HCT116 (cell line): ENCODE measurements around the gene POMT2. TPM values are rescaled to one million over a fixed set of nuclear protein-coding genes. Genes with fewer than 3 reads are reported as not detected.

Source experiments
- ATAC-seq: fragments of 200-7000 bp; cut with Tn5 transposase; 2 replicates; pipeline ENCODE4 v1.9.1; 2020; ENCODE audit warnings: mild to moderate bottlenecking, moderate library complexity
- BruUV-seq: library from RNA; stranded (reverse); fragments of 400-500 nt; replicated peaks from 2 replicates; lab custom pipeline; 2021; lab: Mats Ljungman, UMichigan
- CTCF ChIA-PET: fragments of 300-600 bp; sonication (Branson Sonifier 250); formaldehyde crosslinking; loops from one replicate; lab custom pipeline; 2021; ENCODE audit warnings: antibody characterized with exemption; lab: Charles Lee
- POLR2A ChIA-PET: fragments of 300-600, 350-600 bp; sonication (Branson Sonifier 250); formaldehyde crosslinking; loops from one replicate; lab custom pipeline; 2021; ENCODE audit warnings: antibody characterized with exemption; lab: Charles Lee
- RAD21 ChIA-PET, 2 experiments: fragments of 300-600 bp; sonication (Branson Sonifier 250); formaldehyde crosslinking; loops; one replicate each; lab custom pipeline; 2023; ENCODE audit warnings: low total read pairs in 2 of 2; ENCODE audit not compliant: uncharacterized antibody in 2 of 2, unreplicated experiment in 2 of 2, low non-redundant PET in 1 of 2; lab: Charles Lee
- DNase-seq: peaks from one replicate; pipeline ENCODE4 v3.0.0-alpha.2; 2010; ENCODE audit warnings: low read depth, low spot score
- H2AFZ ChIP-seq: fragments of 200-600 bp; shearing (Covaris generic), sonication (generic); 2 replicates; pipeline ENCODE4 v1.6.1; 2017; ENCODE audit warnings: low read depth, mixed run types, mixed read lengths, antibody characterized with exemption, low read length; ENCODE audit not compliant: poor library complexity, severe bottlenecking
- H3K27ac ChIP-seq: 2 replicates; pipeline ENCODE4 v1.5.1; 2012; ENCODE audit warnings: low read depth, low read length
- H3K27me3 ChIP-seq: fragments of 200-600 bp; sonication (generic); 2 replicates; pipeline ENCODE4 v1.6.1; 2016; ENCODE audit warnings: mixed run types, low read length, mixed read lengths; ENCODE audit not compliant: insufficient read depth
- H3K36me3 ChIP-seq, 2 experiments: fragments of 200-500 bp in 1 of 2; fragments of 200-600 bp in 1 of 2; sonication (Bioruptor generic) in 1 of 2; sonication (generic) in 1 of 2; 2 replicates each; pipeline versions ENCODE4 v1.5.1 to v1.6.1; 2014 to 2016; ENCODE audit warnings: low read length in 2 of 2, inconsistent platforms in 1 of 2, mixed read lengths in 1 of 2, mixed run types in 1 of 2; ENCODE audit not compliant: insufficient read depth in 2 of 2, control insufficient read depth in 1 of 2
- H3K4me1 ChIP-seq, 2 experiments: fragments of 200-600 bp in 1 of 2; sonication (generic) in 1 of 2; 2 replicates each; pipeline versions ENCODE4 v1.5.1 to v1.6.1; 2012 to 2017; ENCODE audit warnings: low read length in 2 of 2, inconsistent platforms in 1 of 2, mild to moderate bottlenecking in 1 of 2, mixed read lengths in 1 of 2, mixed run types in 1 of 2, moderate library complexity in 1 of 2; ENCODE audit not compliant: insufficient read depth in 2 of 2, control insufficient read depth in 1 of 2
- H3K4me2 ChIP-seq: fragments of 200-600 bp; sonication (generic); 2 replicates; pipeline ENCODE4 v1.6.1; 2017; ENCODE audit warnings: mixed run types, low read length, mixed read lengths
- H3K4me3 ChIP-seq, 2 experiments: fragments of 200-600 bp in 1 of 2; sonication (generic) in 1 of 2; replicated peaks in 1 of 2; 2 replicates each; pipeline ENCODE4 v1.5.1; 2011 to 2016; ENCODE audit warnings: low read length in 2 of 2, control low read depth in 1 of 2, low read depth in 1 of 2, mild to moderate bottlenecking in 1 of 2, mixed read lengths in 1 of 2, mixed run types in 1 of 2
- H3K79me2 ChIP-seq: fragments of 200-600 bp; sonication (generic); 2 replicates; pipeline ENCODE4 v1.6.1; 2017; ENCODE audit warnings: mild to moderate bottlenecking, mixed run types, low read length, moderate library complexity, mixed read lengths; ENCODE audit not compliant: insufficient read depth
- H3K9ac ChIP-seq: fragments of 200-600 bp; sonication (generic); 2 replicates; pipeline ENCODE4 v1.6.1; 2016; ENCODE audit warnings: low read length, mixed read lengths
- H3K9me2 ChIP-seq: fragments of 200-600 bp; sonication (generic), shearing (Covaris generic); 2 replicates; pipeline ENCODE4 v1.6.1; 2017; ENCODE audit warnings: mixed run types, mild to moderate bottlenecking, moderate library complexity; ENCODE audit not compliant: insufficient read depth
- H3K9me3 ChIP-seq, 2 experiments: fragments of 200-500 bp in 1 of 2; fragments of 200-600 bp in 1 of 2; sonication (Bioruptor generic) in 1 of 2; sonication (generic) in 1 of 2; 2 replicates each; pipeline ENCODE4 v1.6.1; 2014 to 2017; ENCODE audit warnings: low read length in 2 of 2, mixed read lengths in 2 of 2, inconsistent platforms in 1 of 2, low read depth in 1 of 2, mild to moderate bottlenecking in 1 of 2, mixed run types in 1 of 2, moderate library complexity in 1 of 2; ENCODE audit not compliant: control insufficient read depth in 1 of 2, insufficient read depth in 1 of 2
- H4K20me1 ChIP-seq: fragments of 200-600 bp; sonication (generic), shearing (Covaris generic); 2 replicates; pipeline ENCODE4 v1.6.1; 2017; ENCODE audit warnings: mixed run types, mild to moderate bottlenecking, moderate library complexity; ENCODE audit not compliant: insufficient read depth
- CBX3 ChIP-seq: IDR thresholded peaks from 2 replicates; pipeline ENCODE4 v1.6.1; 2012; ENCODE audit warnings: low read depth
- CTCF ChIP-seq, 3 experiments: fragments of 200-600 bp in 1 of 3; sonication (generic) in 1 of 3; IDR thresholded peaks in 2 of 3; conservative IDR thresholded peaks in 1 of 3; 2 replicates each; pipeline ENCODE4 v1.5.1; 2012 to 2017; ENCODE audit warnings: low read depth in 2 of 3, low read length in 2 of 3, antibody characterized with exemption in 1 of 3, borderline replicate concordance in 1 of 3, control low read depth in 1 of 3, mild to moderate bottlenecking in 1 of 3, mixed read lengths in 1 of 3, mixed run types in 1 of 3, moderate library complexity in 1 of 3; ENCODE audit not compliant: insufficient read depth in 1 of 3
- ELF1 ChIP-seq: IDR thresholded peaks from 2 replicates; pipeline ENCODE4 v1.6.1; 2012; ENCODE audit warnings: low read depth, borderline replicate concordance
- EZH2 ChIP-seq: fragments of 200-600 bp; sonication (generic); IDR thresholded peaks from 2 replicates; pipeline ENCODE4 v1.6.1; 2017; ENCODE audit warnings: antibody characterized with exemption, mixed run types
- FOSL1 ChIP-seq: IDR thresholded peaks from 2 replicates; pipeline ENCODE4 v1.6.1; 2012; ENCODE audit warnings: low read depth
- POLR2AphosphoS5 ChIP-seq: IDR thresholded peaks from 2 replicates; pipeline ENCODE4 v1.6.1; 2011; ENCODE audit warnings: mild to moderate bottlenecking, low read depth, low read length, moderate library complexity
- REST ChIP-seq: IDR thresholded peaks from 2 replicates; pipeline ENCODE4 v1.6.1; 2012; ENCODE audit warnings: low read depth
- SIN3A ChIP-seq: IDR thresholded peaks from 2 replicates; pipeline ENCODE4 v1.6.1; 2012; ENCODE audit warnings: low read depth
- SP1 ChIP-seq: IDR thresholded peaks from 2 replicates; pipeline ENCODE4 v1.6.1; 2012; ENCODE audit warnings: low read depth
- ZFX ChIP-seq: fragments of 450-650 bp; IDR thresholded peaks from 2 replicates; pipeline ENCODE4 v1.6.1; 2017
- ZNF274 ChIP-seq: fragments of 200-500 bp; sonication (Bioruptor generic); IDR thresholded peaks from 2 replicates; pipeline ENCODE4 v1.6.1; 2014; ENCODE audit warnings: mild to moderate bottlenecking, low read depth, low read length, inconsistent platforms
- intact Hi-C: fragments of 100-400 bp; cut with micrococcal nuclease; formaldehyde crosslinking; loops from 2 replicates; pipeline ENCODE4 v1.10.0; 2022
- total RNA-seq: library from RNA; stranded (reverse); gene quantifications from one replicate; pipeline ENCODE4 v1.2.1, GENCODE V29; 2021; ENCODE audit not compliant: unreplicated experiment

POMT2 gene
- total RNA-seq, 1 experiment from 2014 or later = 30.2 TPM

- POLR2A ChIA-PET = no interaction called here
- H4K20me1 ChIP-seq = no peaks in the 10 kb centered on the region
These were observed 81.7 kb downstream of the POMT2 start for GRCh38 chr14:77238996-77239395.

More at GRCh38 chr14:77238996-77239395, 81.7 kb downstream of the POMT2 start:
- no peak for DNase-seq
- RAD21 ChIA-PET = no interaction called here
- Histone ChIP-seq H3K9ac (no peak overlapping the region), H2AFZ (no peak overlapping the region), H3K27ac (no peak overlapping the region), H3K79me2 (no peaks in the 10 kb centered on the region), H3K27me3 (no peaks in the 10 kb centered on the region), H3K9me3 (no peaks in the 10 kb centered on the region), H3K4me3 (no peak overlapping the region), H3K4me1 (no peaks in the 10 kb centered on the region), H3K36me3 (no peaks in the 10 kb centered on the region), H3K9me2 (no peaks in the 10 kb centered on the region), H3K4me2 (no peak overlapping the region)
- no peak for ATAC-seq
- TF ChIP-seq ZFX (no peak), FOSL1 (no peak), ELF1 (no peak), REST (no peak), EZH2 (no peak), SP1 (no peak), CTCF (IDR thresholded peaks at IDR 0.05 in 2 of 3, conservative IDR thresholded peaks at IDR 0.05 in 1 of 3; ENCODE audit: borderline replicate concordance in 1 of 3, insufficient read depth in 1 of 3, low read depth in 2 of 3, low read length in 2 of 3) (no peak), CBX3 (no peak), ZNF274 (no peak), POLR2AphosphoS5 (no peak), SIN3A (no peak)
- CTCF ChIA-PET = no interaction called here
- BruUV-seq = no TSS peak
- intact Hi-C loops = no loop called here
